Hepatocyte (in vitro differentiated cells): Measurements from ENCODE around the gene SHANK2.

Source experiments
- EZH2 ChIP-seq: fragments of 200-600 bp; sonication (generic); IDR thresholded peaks from 2 replicates; pipeline ENCODE4 v1.6.1; 2016; ENCODE audit warnings: antibody characterized with exemption, mild to moderate bottlenecking, borderline replicate concordance
- EZH2phosphoT487 ChIP-seq: fragments of 200-600 bp; sonication (generic); IDR thresholded peaks from one replicate; pipeline ENCODE4 v1.6.1; 2018; ENCODE audit warnings: antibody characterized with exemption, mild to moderate bottlenecking, low read depth, moderate library complexity; ENCODE audit not compliant: unreplicated experiment, severe bottlenecking
- TF ChIP-seq, protein P1 (sequence below): fragments of 200-600 bp; sonication (generic); IDR thresholded peaks from 2 replicates; pipeline ENCODE4 v1.5.1; 2016; ENCODE audit warnings: antibody characterized with exemption, mild to moderate bottlenecking; ENCODE audit not compliant: poor library complexity

DNA sequence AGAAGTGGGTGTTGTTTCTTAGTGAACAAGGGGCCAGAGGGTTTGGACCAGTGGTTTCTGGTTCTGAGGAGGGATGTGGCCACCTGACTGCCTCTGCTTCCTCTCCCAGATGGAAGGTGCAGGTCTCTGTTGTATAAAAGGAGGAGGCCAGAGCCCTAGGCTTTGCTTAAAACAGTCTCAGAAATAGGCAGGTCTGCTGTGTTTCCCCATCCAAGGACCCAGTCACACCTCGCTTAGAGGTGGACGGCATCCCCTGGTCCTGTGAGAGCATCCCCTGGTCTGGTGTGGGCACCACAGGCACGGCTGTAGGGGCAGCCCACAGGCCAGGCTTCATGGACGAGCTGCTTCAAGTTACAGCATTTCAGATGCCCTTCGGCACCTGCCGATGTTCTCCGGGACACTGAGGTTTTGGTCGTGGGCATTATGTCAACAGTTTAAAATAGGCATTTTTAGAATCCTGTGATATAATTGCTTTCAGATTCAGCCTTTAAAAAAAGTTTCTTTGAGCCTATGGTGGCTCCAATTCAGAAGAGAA is 45.7 kb upstream of the SHANK2 start:
- TF ChIP-seq, protein P1, sequence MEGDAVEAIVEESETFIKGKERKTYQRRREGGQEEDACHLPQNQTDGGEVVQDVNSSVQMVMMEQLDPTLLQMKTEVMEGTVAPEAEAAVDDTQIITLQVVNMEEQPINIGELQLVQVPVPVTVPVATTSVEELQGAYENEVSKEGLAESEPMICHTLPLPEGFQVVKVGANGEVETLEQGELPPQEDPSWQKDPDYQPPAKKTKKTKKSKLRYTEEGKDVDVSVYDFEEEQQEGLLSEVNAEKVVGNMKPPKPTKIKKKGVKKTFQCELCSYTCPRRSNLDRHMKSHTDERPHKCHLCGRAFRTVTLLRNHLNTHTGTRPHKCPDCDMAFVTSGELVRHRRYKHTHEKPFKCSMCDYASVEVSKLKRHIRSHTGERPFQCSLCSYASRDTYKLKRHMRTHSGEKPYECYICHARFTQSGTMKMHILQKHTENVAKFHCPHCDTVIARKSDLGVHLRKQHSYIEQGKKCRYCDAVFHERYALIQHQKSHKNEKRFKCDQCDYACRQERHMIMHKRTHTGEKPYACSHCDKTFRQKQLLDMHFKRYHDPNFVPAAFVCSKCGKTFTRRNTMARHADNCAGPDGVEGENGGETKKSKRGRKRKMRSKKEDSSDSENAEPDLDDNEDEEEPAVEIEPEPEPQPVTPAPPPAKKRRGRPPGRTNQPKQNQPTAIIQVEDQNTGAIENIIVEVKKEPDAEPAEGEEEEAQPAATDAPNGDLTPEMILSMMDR, result no peak
- TF ChIP-seq EZH2 (no peak), EZH2phosphoT487 (no peak)
